ENCODE data around the gene CHST13. TPM values are rescaled to one million over a fixed set of nuclear protein-coding genes. Genes with fewer than 3 reads are reported as not detected.

Gene CHST13
- total RNA-seq (2022) (not detected in 2 replicates), Bru-seq, nascent RNA (not detected), BruChase-seq, experiment 1, labeled RNA remaining after a 6-hour chase (not detected), BruChase-seq, experiment 2, labeled RNA remaining after a 2-hour chase (not detected)
- long read RNA-seq = 0 reads

- no peaks in the 10 kb centered on the region for H3K27me3 Mint-ChIP-seq (ENCODE audit: insufficient read depth, unreplicated experiment)
- no peak within 1 kb of the TSS for H3K27ac Mint-ChIP-seq (ENCODE audit: low read depth, unreplicated experiment)
- CTCF ChIA-PET = interaction anchor here (0.6 to 3.6 kb wide), 15 partner anchors 12 to 1241 kb away, joined by 3 to 38 read pairs (median 5); no protein-coding TSS in a partner anchor
Measured at GRCh38 chr3:126523745-126524428, at the start of gene CHST13. Gene CHST13 (plus strand): TSS chr3:126524155. CDS start chr3:126524333, 178 bp downstream.

GRCh38 chr3:126474498-126475412, 49.2 kb upstream of the CHST13 start:
- no peak for TF ChIP-seq CTCF (IDR thresholded peaks at IDR 0.05; ENCODE audit: unreplicated experiment)
- Mint-ChIP-seq H3K27me3 (ENCODE audit: insufficient read depth, unreplicated experiment) (no peaks in the 10 kb centered on the region), H3K4me1 (ENCODE audit: insufficient read depth, unreplicated experiment) (peaks cover 29% of the 10 kb centered on the region), H3K36me3 (ENCODE audit: insufficient read depth, unreplicated experiment) (peaks cover 31% of the 10 kb centered on the region), H3K9me3 (ENCODE audit: unreplicated experiment) (no peaks in the 10 kb centered on the region), H3K27ac (ENCODE audit: low read depth, unreplicated experiment) (peak overlapping the region; percentile 63), H3K4me3 (ENCODE audit: unreplicated experiment) (peak overlapping the region; percentile 82)
- DNase-seq (ENCODE audit: unreplicated experiment) = peak; percentile 28
- ChIA-PET POLR2A (interaction anchor here (0.6 to 1.6 kb wide), 7 partner anchors 12 to 978 kb away, joined by 3 to 6 read pairs (median 3); no protein-coding TSS in a partner anchor), CTCF (interaction anchor here (0.6 to 2.2 kb wide), 3 partner anchors 23 to 377 kb away, joined by 3 to 6 read pairs (median 3); no protein-coding TSS in a partner anchor)
- BruUV-seq (replicated peaks) = no TSS peak
- intact Hi-C loops (cut with micrococcal nuclease) = loop anchor here (10.0 kb wide), 1 partner anchor 230 kb away; no protein-coding TSS in a partner anchor

More at GRCh38 chr3:126523745-126524428, at the start of gene CHST13:
- H3K36me3 Mint-ChIP-seq (ENCODE audit: insufficient read depth, unreplicated experiment) = no peaks in the 10 kb centered on the region
- no peak for DNase-seq (ENCODE audit: unreplicated experiment)
- no TSS peak for BruUV-seq (replicated peaks)
- no peak for TF ChIP-seq CTCF (IDR thresholded peaks at IDR 0.05; ENCODE audit: unreplicated experiment)
- no peak within 1 kb of the TSS for H3K4me3 Mint-ChIP-seq (ENCODE audit: unreplicated experiment)
- intact Hi-C loops (cut with micrococcal nuclease) = loop anchor here (2.0 to 5.0 kb wide), 3 partner anchors 228 to 1021 kb away; no protein-coding TSS in a partner anchor
- no peaks in the 10 kb centered on the region for H3K4me1 Mint-ChIP-seq (ENCODE audit: insufficient read depth, unreplicated experiment)
- POLR2A ChIA-PET = interaction anchor here (0.9 kb wide), 1 partner anchor 1026 kb away, joined by 3 read pairs; no protein-coding TSS in a partner anchor
- H3K9me3 Mint-ChIP-seq (ENCODE audit: unreplicated experiment) = no peaks in the 10 kb centered on the region

- intact Hi-C loops (cut with micrococcal nuclease) = loop anchor here (2.0 to 10.0 kb wide), 2 partner anchors 63 to 231 kb away; no protein-coding TSS in a partner anchor
- ChIA-PET POLR2A (interaction anchor here (0.6 to 1.6 kb wide), 7 partner anchors 16 to 981 kb away, joined by 3 to 6 read pairs (median 3); no protein-coding TSS in a partner anchor), CTCF (interaction anchor here (0.6 to 2.2 kb wide), 6 partner anchors 15 to 807 kb away, joined by 3 to 7 read pairs (median 3); no protein-coding TSS in a partner anchor)
- DNase-seq (ENCODE audit: unreplicated experiment) = peak; percentile 92
- no TSS peak for BruUV-seq (replicated peaks)
- Mint-ChIP-seq H3K27me3 (ENCODE audit: insufficient read depth, unreplicated experiment) (no peaks in the 10 kb centered on the region), H3K4me1 (ENCODE audit: insufficient read depth, unreplicated experiment) (peaks cover 29% of the 10 kb centered on the region), H3K27ac (ENCODE audit: low read depth, unreplicated experiment) (peak within 1 kb of the TSS; percentile 91), H3K9me3 (ENCODE audit: unreplicated experiment) (no peaks in the 10 kb centered on the region), H3K36me3 (ENCODE audit: insufficient read depth, unreplicated experiment) (peaks cover 23% of the 10 kb centered on the region), H3K4me3 (ENCODE audit: unreplicated experiment) (peak within 1 kb of the TSS; percentile 82)
- peak; percentile 17 for TF ChIP-seq CTCF (IDR thresholded peaks at IDR 0.05; ENCODE audit: unreplicated experiment)
Measured at GRCh38 chr3:126475413-126476114, 48.4 kb upstream of the CHST13 start, which contains the start of gene ZXDC. Gene ZXDC (minus strand): TSS chr3:126475891. CDS start chr3:126475865, 26 bp downstream.

Measured in MCF 10A (cell line).